ENCODE results near the gene MEGF11. TPM values are rescaled to one million over a fixed set of nuclear protein-coding genes. Genes with fewer than 3 reads are reported as not detected.

Gene MEGF11
- total RNA-seq, 4 donors from 2014 or later = 0.20 TPM; not detected in 3

DNA sequence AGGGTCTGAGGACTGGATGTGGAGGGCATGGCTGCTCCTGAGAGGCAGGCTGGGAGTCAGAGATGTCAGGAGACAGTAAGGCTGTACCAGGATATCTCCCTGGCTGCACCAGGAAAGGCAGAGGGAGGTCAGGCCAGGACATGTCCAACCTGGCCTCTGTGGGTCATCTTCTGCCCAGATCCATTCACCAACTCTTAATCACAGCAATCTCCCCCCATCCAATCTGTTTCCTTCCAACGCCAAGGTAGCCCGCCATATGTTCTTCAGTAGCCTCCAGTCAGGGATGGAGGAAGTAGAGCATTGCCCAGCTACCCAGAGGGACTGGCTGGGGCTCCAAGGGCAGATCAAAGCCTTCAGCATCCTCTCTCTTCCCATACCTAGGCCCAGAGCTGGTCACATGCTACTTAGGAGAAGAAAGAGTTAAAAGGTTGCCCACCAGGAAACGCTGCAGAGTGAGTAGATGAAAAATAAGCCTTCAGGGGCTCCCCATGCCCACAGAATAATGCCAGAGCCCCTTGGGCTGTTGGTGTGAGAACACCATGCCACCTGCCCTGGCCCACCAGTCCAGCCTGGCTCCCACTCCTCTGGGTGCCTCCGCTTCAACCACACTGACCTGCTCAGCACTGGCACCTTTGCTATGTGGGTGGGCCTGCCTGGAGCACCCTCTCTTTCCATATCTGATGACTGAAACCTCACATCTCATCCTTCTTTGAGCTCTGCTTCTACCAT is 176.8 kb downstream of the MEGF11 start:
- Histone ChIP-seq H3K27me3 (no peaks in the 10 kb centered on the region), H3K4me3 (replicated peaks in 1 of 3) (no peak overlapping the region), H3K4me1 (peaks cover 0 to 9% of the 10 kb centered on the region in 2 donors), H3K9me3 (no peaks in the 10 kb centered on the region), H3K27ac (no peak overlapping the region), H3K36me3 (no peaks in the 10 kb centered on the region)
- intact Hi-C loops (cut with DNase I) = no loop called here
- WGBS, 2 donors = 82 to 86% methylated on average over 4 of the region's 4 CpGs
- TF ChIP-seq POLR2A (IDR thresholded peaks at IDR 0.05) = no peak
- TF ChIP-seq, protein P1, sequence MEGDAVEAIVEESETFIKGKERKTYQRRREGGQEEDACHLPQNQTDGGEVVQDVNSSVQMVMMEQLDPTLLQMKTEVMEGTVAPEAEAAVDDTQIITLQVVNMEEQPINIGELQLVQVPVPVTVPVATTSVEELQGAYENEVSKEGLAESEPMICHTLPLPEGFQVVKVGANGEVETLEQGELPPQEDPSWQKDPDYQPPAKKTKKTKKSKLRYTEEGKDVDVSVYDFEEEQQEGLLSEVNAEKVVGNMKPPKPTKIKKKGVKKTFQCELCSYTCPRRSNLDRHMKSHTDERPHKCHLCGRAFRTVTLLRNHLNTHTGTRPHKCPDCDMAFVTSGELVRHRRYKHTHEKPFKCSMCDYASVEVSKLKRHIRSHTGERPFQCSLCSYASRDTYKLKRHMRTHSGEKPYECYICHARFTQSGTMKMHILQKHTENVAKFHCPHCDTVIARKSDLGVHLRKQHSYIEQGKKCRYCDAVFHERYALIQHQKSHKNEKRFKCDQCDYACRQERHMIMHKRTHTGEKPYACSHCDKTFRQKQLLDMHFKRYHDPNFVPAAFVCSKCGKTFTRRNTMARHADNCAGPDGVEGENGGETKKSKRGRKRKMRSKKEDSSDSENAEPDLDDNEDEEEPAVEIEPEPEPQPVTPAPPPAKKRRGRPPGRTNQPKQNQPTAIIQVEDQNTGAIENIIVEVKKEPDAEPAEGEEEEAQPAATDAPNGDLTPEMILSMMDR (IDR thresholded peaks at IDR 0.05) = no peak
- DNase-seq = no peak

DNA sequence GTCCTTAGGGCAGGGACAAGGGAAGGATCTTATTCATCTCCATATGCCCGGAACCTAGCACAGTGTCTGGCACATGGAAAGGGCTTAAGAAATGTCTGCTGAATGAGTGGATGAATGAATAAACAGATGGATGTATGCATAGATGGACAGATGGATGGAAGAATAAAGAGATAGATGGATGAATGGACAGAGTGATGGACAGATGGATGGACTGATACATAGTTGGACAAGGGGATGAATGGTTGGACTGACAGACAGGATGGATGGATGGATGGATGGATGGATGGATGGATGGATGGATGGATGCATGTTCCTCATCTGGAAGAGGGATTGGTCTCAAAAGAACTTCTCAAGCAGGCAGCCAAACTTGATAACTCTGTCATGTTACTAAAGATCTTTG is 177.6 kb downstream of the MEGF11 start:
- Histone ChIP-seq H3K4me3 (replicated peaks in 1 of 3) (no peak overlapping the region), H3K9me3 (no peaks in the 10 kb centered on the region), H3K27ac (no peak overlapping the region), H3K27me3 (no peaks in the 10 kb centered on the region), H3K36me3 (no peaks in the 10 kb centered on the region), H3K4me1 (peaks cover 0 to 7% of the 10 kb centered on the region in 2 donors)
- no peak for DNase-seq
- intact Hi-C loops (cut with DNase I) = no loop called here
- WGBS, 2 donors = 89 to 97% methylated on average over 1 of the region's 1 CpG
- TF ChIP-seq, protein P1 (IDR thresholded peaks at IDR 0.05) = no peak
- no peak for TF ChIP-seq POLR2A (IDR thresholded peaks at IDR 0.05)

DNA sequence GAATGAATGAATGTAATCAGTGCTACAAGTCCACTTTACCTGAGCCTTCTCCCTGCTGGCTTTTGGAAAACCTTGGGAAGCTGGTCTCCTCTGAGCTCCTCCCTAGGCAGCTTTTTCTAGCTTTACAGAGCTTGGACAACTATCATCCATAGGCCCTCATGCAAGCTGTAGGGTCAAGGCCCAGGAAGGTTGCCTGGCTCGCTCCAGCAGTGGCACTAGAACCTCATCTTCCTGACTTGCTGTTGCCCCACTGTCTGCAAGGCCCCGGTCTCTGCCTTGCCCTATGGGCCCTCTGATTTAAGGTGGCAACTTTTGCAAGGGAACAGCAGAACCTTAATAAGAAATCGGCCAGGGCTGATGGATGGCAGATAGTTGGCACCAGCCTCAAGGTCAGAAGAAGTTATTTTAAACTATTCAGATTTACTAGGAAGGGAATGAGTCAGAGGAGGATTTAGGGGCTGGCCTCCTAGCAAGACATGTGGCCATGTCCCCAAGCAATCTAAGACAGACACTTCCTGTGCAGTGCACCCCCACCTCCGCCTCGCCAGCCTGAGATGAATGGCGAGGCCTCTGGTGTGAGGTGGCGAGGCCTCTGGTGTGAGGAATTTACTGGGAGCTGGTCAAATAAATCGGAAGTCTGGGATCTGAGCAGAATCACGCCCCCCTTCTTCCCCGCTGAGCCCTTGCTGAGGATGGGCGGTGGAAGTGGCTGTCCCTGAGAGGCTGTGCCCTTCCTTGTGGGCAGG is 180.8 kb downstream of the MEGF11 start:
- intact Hi-C loops (cut with DNase I) = no loop called here
- no peaks in the 10 kb centered on the region for H3K9me3 ChIP-seq
- no peak for TF ChIP-seq POLR2A (IDR thresholded peaks at IDR 0.05)
- TF ChIP-seq, protein P1 (IDR thresholded peaks at IDR 0.05) = no peak
- DNase-seq = no peak
- H3K27ac ChIP-seq = no peak overlapping the region
- no peaks in the 10 kb centered on the region for H3K4me1 ChIP-seq
- no peaks in the 10 kb centered on the region for H3K36me3 ChIP-seq
- no peaks in the 10 kb centered on the region for H3K27me3 ChIP-seq
- 85% methylated on average over 11 of the region's 11 CpGs for WGBS, 2 donors
- H3K4me3 ChIP-seq (replicated peaks in 1 of 3) = no peak overlapping the region

DNA sequence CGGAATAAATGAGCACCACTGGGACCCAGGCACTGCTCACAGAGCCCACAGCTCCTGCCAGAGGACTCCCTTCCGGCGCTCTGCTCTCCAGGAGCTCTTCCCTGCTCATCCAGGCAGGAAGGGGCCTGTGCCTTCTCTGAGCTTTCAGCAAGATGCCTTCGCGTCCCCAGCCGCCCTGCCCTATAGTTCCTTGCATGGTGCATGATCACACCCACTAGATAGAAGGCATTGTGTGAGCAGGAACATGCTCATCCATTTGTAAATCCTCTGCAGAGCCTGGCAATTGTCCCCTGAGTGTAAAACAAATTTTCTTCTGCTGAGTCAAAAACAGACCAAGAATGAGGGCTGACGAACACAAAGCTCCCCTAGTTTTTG is 181.6 kb downstream of the MEGF11 start:
- Histone ChIP-seq H3K27me3 (no peaks in the 10 kb centered on the region), H3K4me3 (replicated peaks in 1 of 3) (no peak overlapping the region), H3K9me3 (no peaks in the 10 kb centered on the region), H3K4me1 (no peaks in the 10 kb centered on the region), H3K27ac (no peak overlapping the region), H3K36me3 (no peaks in the 10 kb centered on the region)
- intact Hi-C loops (cut with DNase I) = no loop called here
- DNase-seq = peak in 1 of 2 donors; percentile 20
- WGBS, 2 donors = 47 to 50% methylated on average over 7 of the region's 7 CpGs
- TF ChIP-seq POLR2A (IDR thresholded peaks at IDR 0.05) = no peak
- TF ChIP-seq, protein P1 (IDR thresholded peaks at IDR 0.05) = no peak
